Measurements from ENCODE around the gene SERPINB1.

The SERPINB1 gene

DNA sequence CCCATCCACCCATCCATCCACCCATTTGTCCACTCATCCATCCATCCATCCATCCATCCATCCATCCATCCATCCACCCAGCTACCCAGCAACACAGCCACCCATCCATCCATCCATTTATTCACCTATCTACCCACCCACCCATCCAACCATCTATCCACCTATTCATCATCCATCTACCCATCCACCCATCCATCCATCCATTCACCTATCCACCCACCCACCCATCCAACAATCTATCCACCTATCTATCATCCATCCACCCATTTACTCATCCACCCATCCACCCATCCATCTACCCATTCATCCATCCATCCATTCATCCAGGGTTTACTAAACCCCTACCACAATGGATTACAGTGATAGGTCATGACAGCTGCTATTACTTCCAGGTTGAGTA lies 7.4 kb downstream of the SERPINB1 start:
- no peak for DNase-seq (ENCODE audit: low read depth)
- H3K4me3 ChIP-seq (ENCODE audit: low read depth, low read length), result no peak overlapping the region
- TF ChIP-seq, protein P1, sequence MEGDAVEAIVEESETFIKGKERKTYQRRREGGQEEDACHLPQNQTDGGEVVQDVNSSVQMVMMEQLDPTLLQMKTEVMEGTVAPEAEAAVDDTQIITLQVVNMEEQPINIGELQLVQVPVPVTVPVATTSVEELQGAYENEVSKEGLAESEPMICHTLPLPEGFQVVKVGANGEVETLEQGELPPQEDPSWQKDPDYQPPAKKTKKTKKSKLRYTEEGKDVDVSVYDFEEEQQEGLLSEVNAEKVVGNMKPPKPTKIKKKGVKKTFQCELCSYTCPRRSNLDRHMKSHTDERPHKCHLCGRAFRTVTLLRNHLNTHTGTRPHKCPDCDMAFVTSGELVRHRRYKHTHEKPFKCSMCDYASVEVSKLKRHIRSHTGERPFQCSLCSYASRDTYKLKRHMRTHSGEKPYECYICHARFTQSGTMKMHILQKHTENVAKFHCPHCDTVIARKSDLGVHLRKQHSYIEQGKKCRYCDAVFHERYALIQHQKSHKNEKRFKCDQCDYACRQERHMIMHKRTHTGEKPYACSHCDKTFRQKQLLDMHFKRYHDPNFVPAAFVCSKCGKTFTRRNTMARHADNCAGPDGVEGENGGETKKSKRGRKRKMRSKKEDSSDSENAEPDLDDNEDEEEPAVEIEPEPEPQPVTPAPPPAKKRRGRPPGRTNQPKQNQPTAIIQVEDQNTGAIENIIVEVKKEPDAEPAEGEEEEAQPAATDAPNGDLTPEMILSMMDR (IDR thresholded peaks at IDR 0.05; ENCODE audit: control insufficient read depth, extremely low read depth, insufficient read depth), result no peak

DNA sequence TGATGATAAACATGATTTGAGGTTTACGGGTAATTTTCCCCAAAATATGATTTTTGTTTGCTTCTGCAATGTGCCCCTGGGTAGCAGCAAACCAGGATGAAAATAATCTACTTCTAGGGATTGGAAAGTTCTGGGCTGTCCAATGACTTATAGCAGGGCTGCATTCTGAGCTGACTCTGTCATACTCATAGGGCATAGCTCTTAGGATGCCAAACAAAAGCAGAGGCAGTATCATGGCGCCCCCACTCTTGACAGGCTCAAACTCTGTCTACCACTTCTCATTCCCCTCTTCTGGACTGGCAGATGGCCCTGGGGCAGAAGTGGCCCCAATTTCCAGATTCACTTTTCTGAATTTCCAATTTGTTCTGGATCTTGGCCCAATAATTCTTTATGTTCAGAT lies 10.3 kb downstream of the SERPINB1 start:
- no peak for DNase-seq (ENCODE audit: low read depth)
- TF ChIP-seq, protein P1 (IDR thresholded peaks at IDR 0.05; ENCODE audit: control insufficient read depth, extremely low read depth, insufficient read depth), result no peak

DNA sequence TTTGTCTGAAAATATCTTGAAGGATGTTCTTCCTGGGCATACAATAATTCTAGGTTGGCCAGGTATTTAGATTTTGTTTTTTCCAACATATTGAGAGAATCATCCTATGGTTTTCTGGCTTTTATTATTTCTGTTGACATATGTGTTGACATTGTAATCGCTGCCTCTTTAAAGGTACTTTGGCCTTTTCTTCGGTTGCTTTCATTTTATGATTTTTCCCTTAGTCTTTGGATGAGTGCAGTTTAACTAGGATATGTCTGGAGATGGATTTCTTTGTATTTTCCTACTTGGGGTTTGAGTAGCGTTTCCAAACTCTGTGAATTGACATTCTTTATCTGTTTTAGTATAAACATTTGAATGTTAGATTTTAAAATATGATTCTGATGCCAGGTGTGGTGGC lies 11.5 kb downstream of the SERPINB1 start:
- H3K4me3 ChIP-seq (ENCODE audit: low read depth, low read length), result no peak overlapping the region
- no peak for DNase-seq (ENCODE audit: low read depth)
- TF ChIP-seq, protein P1 (IDR thresholded peaks at IDR 0.05; ENCODE audit: control insufficient read depth, extremely low read depth, insufficient read depth), result no peak

More for the DNA sequence above, 10.3 kb downstream of the SERPINB1 start:
- H3K4me3 ChIP-seq (ENCODE audit: low read depth, low read length), result no peak overlapping the region

DNA sequence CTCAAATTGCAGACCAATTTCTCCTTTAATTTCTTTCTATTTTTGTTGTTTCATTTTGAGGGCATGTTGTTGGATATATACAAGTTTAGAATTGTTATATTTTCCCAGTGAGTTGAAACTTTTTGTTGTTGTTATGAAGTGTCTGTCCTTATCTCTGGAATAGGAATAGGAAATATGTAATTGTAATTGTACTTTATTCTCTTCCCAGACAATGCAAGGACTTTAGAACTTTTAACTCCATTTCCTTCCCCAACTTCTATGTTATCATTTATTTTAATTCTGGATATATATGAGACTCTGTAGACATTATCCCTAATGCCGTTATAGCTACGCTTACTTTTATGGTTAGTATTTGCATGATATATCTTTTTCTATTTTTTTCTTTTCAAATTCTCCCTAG lies 12.4 kb downstream of the SERPINB1 start:
- no peak for DNase-seq (ENCODE audit: low read depth)
- TF ChIP-seq, protein P1 (IDR thresholded peaks at IDR 0.05; ENCODE audit: control insufficient read depth, extremely low read depth, insufficient read depth), result no peak

DNA sequence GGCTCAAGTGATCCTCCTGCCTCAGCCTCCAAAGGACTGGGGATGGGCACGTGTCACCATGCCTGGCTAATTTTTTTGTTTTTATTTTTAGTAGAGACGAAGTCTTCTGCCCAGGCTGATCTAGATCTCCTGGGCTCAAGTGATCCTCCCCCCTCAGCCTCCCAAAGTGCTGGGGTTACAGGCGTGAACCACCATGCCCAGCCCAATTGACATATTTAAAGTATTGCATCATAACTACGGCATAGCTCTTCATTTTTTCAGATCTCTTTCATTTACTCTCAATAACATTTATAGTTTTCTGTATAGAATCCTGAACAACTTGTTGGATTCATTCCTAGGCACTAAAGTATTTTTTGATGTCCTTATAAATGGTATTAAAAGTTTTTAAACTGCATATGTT lies 13.0 kb downstream of the SERPINB1 start:
- no peak for DNase-seq (ENCODE audit: low read depth)
- TF ChIP-seq, protein P1 (IDR thresholded peaks at IDR 0.05; ENCODE audit: control insufficient read depth, extremely low read depth, insufficient read depth), result no peak
- H3K4me3 ChIP-seq (ENCODE audit: low read depth, low read length), result no peak overlapping the region

More for the DNA sequence above, 12.4 kb downstream of the SERPINB1 start:
- H3K4me3 ChIP-seq (ENCODE audit: low read depth, low read length), result no peak overlapping the region

DNA sequence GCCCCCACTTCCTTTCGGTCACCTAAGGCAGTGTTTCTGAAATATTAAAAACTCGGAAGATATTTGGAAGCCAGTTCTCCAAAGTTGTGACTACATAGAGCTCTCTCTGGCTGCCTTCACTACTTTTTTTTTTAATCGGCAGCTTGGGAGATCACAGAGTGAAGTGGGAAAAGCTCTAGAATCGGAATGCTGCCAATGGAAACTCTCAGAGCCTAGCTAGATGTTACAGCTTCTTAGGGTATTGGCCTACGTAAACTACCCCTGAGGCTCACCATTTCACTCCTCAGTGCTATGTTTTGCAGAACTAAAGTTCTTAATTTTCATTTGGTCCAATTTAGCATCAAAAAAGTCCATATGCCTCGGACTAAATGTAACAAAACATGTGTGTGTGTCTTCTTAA lies 14.5 kb downstream of the SERPINB1 start:
- no peak for DNase-seq (ENCODE audit: low read depth)
- TF ChIP-seq, protein P1 (IDR thresholded peaks at IDR 0.05; ENCODE audit: control insufficient read depth, extremely low read depth, insufficient read depth), result no peak
- no peak overlapping the region for H3K4me3 ChIP-seq (ENCODE audit: low read depth, low read length)

DNA sequence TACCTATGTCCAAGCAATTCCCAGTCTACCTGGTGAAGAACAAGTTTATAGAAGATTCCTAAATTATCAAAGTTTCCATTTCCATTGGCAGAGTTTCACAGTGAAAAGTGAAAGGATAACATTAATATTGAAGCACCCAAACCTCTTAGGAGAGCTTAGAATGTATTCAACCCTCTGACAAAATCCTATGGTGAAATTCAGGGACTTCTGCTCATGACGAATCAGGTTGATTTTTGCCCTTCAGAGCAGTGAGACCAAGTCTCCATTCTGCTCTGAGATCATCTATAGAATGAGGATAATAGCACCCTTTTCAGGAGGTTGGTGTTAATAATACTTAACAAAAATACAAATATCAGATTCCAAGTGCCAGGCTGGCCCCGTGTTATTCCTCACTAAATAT lies 15.5 kb downstream of the SERPINB1 start:
- TF ChIP-seq, protein P1 (IDR thresholded peaks at IDR 0.05; ENCODE audit: control insufficient read depth, extremely low read depth, insufficient read depth), result no peak
- no peak for DNase-seq (ENCODE audit: low read depth)
- no peak overlapping the region for H3K4me3 ChIP-seq (ENCODE audit: low read depth, low read length)
